Endothelial cell of umbilical vein (primary cell): ENCODE measurements around the gene CELF2.

Experiments used
- EZH2 ChIP-seq: IDR thresholded peaks from 2 replicates; pipeline ENCODE4 v1.6.1; 2012; ENCODE audit warnings: borderline replicate concordance, low read depth, mild to moderate bottlenecking, moderate library complexity, low read length, inconsistent platforms; ENCODE audit not compliant: severe bottlenecking
- POLR2A ChIP-seq: IDR thresholded peaks from 2 replicates; pipeline ENCODE4 v1.6.1; 2012; ENCODE audit warnings: low read depth, mild to moderate bottlenecking, control low read depth, low read length
- POLR2AphosphoS5 ChIP-seq: IDR thresholded peaks from 2 replicates; pipeline ENCODE4 v1.6.1; 2012; ENCODE audit warnings: low read depth, mild to moderate bottlenecking, control low read depth, low read length, moderate library complexity; ENCODE audit not compliant: insufficient read depth
- TF ChIP-seq, protein P1 (sequence below), 2 donors: IDR thresholded peaks; 1 replicate in 1 of 2; 2 replicates in 1 of 2; pipeline ENCODE4 v1.5.1; 2011; ENCODE audit warnings: low read length in 2 of 2, mild to moderate bottlenecking in 2 of 2, moderate library complexity in 2 of 2, control low read depth in 1 of 2, inconsistent platforms in 1 of 2, low read depth in 1 of 2; ENCODE audit not compliant: insufficient read depth in 1 of 2; ENCODE audit errors: extremely low read depth in 1 of 2
- TF ChIP-seq, protein P2 (sequence below): IDR thresholded peaks from 2 replicates; pipeline ENCODE4 v1.6.1; 2011; ENCODE audit not compliant: insufficient read depth, insufficient read length

DNA sequence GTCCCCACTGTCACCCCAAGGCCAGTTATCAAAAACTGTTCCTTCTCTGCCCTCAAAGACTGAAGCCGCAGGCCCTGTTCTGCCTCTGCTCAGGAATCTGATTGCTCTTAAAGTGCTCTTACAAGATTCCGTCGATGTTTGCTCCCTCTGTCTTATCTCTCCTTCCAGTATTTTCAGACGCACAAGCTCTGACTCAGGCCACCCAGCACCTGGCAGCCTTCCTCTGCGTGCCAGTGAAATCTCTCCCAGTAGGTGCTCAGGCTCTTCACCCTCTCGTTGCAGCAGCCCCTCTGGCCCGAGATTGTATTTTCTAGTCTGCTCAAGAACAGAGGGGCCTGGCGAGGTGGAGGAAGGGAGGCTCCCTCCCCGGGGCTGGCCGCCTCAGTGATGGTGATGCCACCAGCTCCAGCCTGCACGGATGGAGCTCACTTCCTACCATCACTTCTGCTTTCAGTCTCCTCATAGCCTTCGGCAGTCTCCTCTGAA, 317.5 kb downstream of the CELF2 start:
- TF ChIP-seq, protein P1, sequence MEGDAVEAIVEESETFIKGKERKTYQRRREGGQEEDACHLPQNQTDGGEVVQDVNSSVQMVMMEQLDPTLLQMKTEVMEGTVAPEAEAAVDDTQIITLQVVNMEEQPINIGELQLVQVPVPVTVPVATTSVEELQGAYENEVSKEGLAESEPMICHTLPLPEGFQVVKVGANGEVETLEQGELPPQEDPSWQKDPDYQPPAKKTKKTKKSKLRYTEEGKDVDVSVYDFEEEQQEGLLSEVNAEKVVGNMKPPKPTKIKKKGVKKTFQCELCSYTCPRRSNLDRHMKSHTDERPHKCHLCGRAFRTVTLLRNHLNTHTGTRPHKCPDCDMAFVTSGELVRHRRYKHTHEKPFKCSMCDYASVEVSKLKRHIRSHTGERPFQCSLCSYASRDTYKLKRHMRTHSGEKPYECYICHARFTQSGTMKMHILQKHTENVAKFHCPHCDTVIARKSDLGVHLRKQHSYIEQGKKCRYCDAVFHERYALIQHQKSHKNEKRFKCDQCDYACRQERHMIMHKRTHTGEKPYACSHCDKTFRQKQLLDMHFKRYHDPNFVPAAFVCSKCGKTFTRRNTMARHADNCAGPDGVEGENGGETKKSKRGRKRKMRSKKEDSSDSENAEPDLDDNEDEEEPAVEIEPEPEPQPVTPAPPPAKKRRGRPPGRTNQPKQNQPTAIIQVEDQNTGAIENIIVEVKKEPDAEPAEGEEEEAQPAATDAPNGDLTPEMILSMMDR (IDR thresholded peaks at IDR 0.05; ENCODE audit: extremely low read depth in 1 of 2, insufficient read depth in 1 of 2, low read depth in 1 of 2, low read length in 2 of 2) = no peak
- TF ChIP-seq, protein P2, sequence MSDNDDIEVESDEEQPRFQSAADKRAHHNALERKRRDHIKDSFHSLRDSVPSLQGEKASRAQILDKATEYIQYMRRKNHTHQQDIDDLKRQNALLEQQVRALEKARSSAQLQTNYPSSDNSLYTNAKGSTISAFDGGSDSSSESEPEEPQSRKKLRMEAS = no peak
- no peak for TF ChIP-seq POLR2A
- no peak for TF ChIP-seq POLR2AphosphoS5
- no peak for TF ChIP-seq EZH2
